GM18858 (cell line): ENCODE measurements around the gene ZNF438.

Experiments
- ATAC-seq: cut with Tn5 transposase; IDR thresholded peaks from one replicate; pipeline ENCODE4 v1.9.1; 2021; ENCODE audit not compliant: unreplicated experiment

The ZNF438 gene

GRCh38 chr10:30894221-30894620 lies 137.4 kb downstream of the ZNF438 start:
- no peak for ATAC-seq

- no peak for ATAC-seq
Observed at GRCh38 chr10:30893208-30893607, 138.5 kb downstream of the ZNF438 start.

- ATAC-seq, result no peak
Observed at GRCh38 chr10:30887839-30888238, 143.8 kb downstream of the ZNF438 start.

GRCh38 chr10:30885423-30885822 lies 146.2 kb downstream of the ZNF438 start:
- ATAC-seq, result no peak

GRCh38 chr10:30883751-30884150 lies 147.9 kb downstream of the ZNF438 start:
- no peak for ATAC-seq

- ATAC-seq, result no peak
Observed at GRCh38 chr10:30883116-30883515, 148.5 kb downstream of the ZNF438 start.

GRCh38 chr10:30882281-30882680 lies 149.4 kb downstream of the ZNF438 start:
- no peak for ATAC-seq

- no peak for ATAC-seq
Observed at GRCh38 chr10:30878920-30879319, 152.7 kb downstream of the ZNF438 start.

GRCh38 chr10:30877111-30877510 lies 154.6 kb downstream of the ZNF438 start:
- no peak for ATAC-seq

- no peak for ATAC-seq
Observed at GRCh38 chr10:30873411-30873810, 158.3 kb downstream of the ZNF438 start.

- no peak for ATAC-seq
Observed at GRCh38 chr10:30870896-30871295, 160.8 kb downstream of the ZNF438 start.

GRCh38 chr10:30869566-30869965 lies 162.1 kb downstream of the ZNF438 start:
- ATAC-seq, result no peak

- no peak for ATAC-seq
Observed at GRCh38 chr10:30868611-30869010, 163.1 kb downstream of the ZNF438 start.

GRCh38 chr10:30866896-30867295 lies 164.8 kb downstream of the ZNF438 start:
- ATAC-seq, result no peak

- no peak for ATAC-seq
Observed at GRCh38 chr10:30865141-30865926, 166.3 kb downstream of the ZNF438 start.

- no peak for ATAC-seq
Observed at GRCh38 chr10:30863516-30864210, 168.0 kb downstream of the ZNF438 start.

- ATAC-seq, result no peak
Observed at GRCh38 chr10:30862486-30862885, 169.2 kb downstream of the ZNF438 start.

GRCh38 chr10:30861976-30862375 lies 169.7 kb downstream of the ZNF438 start:
- no peak for ATAC-seq

GRCh38 chr10:30861221-30861620 lies 170.4 kb downstream of the ZNF438 start:
- no peak for ATAC-seq

GRCh38 chr10:30858499-30858898 lies 173.2 kb downstream of the ZNF438 start:
- no peak for ATAC-seq

- no peak for ATAC-seq
Observed at GRCh38 chr10:30857803-30858202, 173.9 kb downstream of the ZNF438 start.

GRCh38 chr10:30855131-30855530 lies 176.5 kb downstream of the ZNF438 start:
- no peak for ATAC-seq
